Cardiac muscle cell (in vitro differentiated cells and primary cell): ENCODE results near the gene AGMO. TPM values are rescaled to one million over a fixed set of nuclear protein-coding genes. Genes with fewer than 3 reads are reported as not detected.

Experiments used
- DNase-seq, 2 donors: peaks; one replicate each; pipeline versions ENCODE4 v3.0.0 to v3.0.0-alpha.2; 2010 to 2017; ENCODE audit warnings: low read depth in 1 of 2, low spot score in 1 of 2
- H3K27ac ChIP-seq: fragments of 200-600 bp; sonication (generic); 2 replicates; pipeline ENCODE4 v1.5.1; 2016
- H3K27me3 ChIP-seq: fragments of 200-600 bp; sonication (generic); 2 replicates; pipeline ENCODE4 v1.6.0; 2016; ENCODE audit warnings: control low read depth
- H3K36me3 ChIP-seq: fragments of 200-600 bp; sonication (generic); 2 replicates; pipeline ENCODE4 v1.5.1; 2016; ENCODE audit warnings: control low read depth
- H3K4me1 ChIP-seq: fragments of 200-600 bp; sonication (generic); 2 replicates; pipeline ENCODE4 v1.8.1; 2017; ENCODE audit warnings: low read depth, mild to moderate bottlenecking, mixed run types
- H3K4me3 ChIP-seq: fragments of 200-600 bp; sonication (generic); 2 replicates; pipeline ENCODE4 v1.5.1; 2016; ENCODE audit warnings: mild to moderate bottlenecking
- H3K9me3 ChIP-seq: fragments of 200-600 bp; sonication (generic); 2 replicates; pipeline ENCODE4 v1.5.1; 2017; ENCODE audit warnings: low read depth, mild to moderate bottlenecking, control low read depth
- polyA plus RNA-seq: library from polyadenylated mRNA; unstranded; fragments of >200 nt; fragmentation: Nextera tagmentation; extraction: Ambion mirVana; gene quantifications from 2 replicates; pipeline ENCODE4 v1.2.1, GENCODE V29; 2016
- total RNA-seq: library from RNA; depleted of rRNA; stranded (reverse); fragments of >200 nt; gene quantifications from 2 replicates; pipeline ENCODE4 v1.2.3, GENCODE V29; 2016
- TF ChIP-seq, protein P1 (sequence below): IDR thresholded peaks from 2 replicates; pipeline ENCODE4 v1.5.1; 2012; ENCODE audit warnings: low read depth, mild to moderate bottlenecking, low read length

Gene AGMO
- total and polyA plus RNA-seq, 2 experiments from 2014 or later = 0.16 TPM; not detected in 1

GRCh38 chr7:15485431-15485830, 76.4 kb downstream of the AGMO start:
- Histone ChIP-seq H3K4me1 (no peaks in the 10 kb centered on the region), H3K4me3 (no peak overlapping the region), H3K27me3 (no peaks in the 10 kb centered on the region), H3K36me3 (no peaks in the 10 kb centered on the region), H3K9me3 (no peaks in the 10 kb centered on the region), H3K27ac (no peak overlapping the region)
- TF ChIP-seq, protein P1, sequence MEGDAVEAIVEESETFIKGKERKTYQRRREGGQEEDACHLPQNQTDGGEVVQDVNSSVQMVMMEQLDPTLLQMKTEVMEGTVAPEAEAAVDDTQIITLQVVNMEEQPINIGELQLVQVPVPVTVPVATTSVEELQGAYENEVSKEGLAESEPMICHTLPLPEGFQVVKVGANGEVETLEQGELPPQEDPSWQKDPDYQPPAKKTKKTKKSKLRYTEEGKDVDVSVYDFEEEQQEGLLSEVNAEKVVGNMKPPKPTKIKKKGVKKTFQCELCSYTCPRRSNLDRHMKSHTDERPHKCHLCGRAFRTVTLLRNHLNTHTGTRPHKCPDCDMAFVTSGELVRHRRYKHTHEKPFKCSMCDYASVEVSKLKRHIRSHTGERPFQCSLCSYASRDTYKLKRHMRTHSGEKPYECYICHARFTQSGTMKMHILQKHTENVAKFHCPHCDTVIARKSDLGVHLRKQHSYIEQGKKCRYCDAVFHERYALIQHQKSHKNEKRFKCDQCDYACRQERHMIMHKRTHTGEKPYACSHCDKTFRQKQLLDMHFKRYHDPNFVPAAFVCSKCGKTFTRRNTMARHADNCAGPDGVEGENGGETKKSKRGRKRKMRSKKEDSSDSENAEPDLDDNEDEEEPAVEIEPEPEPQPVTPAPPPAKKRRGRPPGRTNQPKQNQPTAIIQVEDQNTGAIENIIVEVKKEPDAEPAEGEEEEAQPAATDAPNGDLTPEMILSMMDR = no peak
- DNase-seq = no peak

- no peak overlapping the region for H3K4me3 ChIP-seq
- H3K27me3 ChIP-seq = no peaks in the 10 kb centered on the region
- no peaks in the 10 kb centered on the region for H3K4me1 ChIP-seq
- TF ChIP-seq, protein P1 = no peak
- no peaks in the 10 kb centered on the region for H3K36me3 ChIP-seq
- H3K27ac ChIP-seq = no peak overlapping the region
- no peak for DNase-seq
- H3K9me3 ChIP-seq = no peaks in the 10 kb centered on the region
Measured at GRCh38 chr7:15481132-15481531, 80.7 kb downstream of the AGMO start.

- Histone ChIP-seq H3K27ac (peak overlapping the region; percentile 35), H3K9me3 (no peaks in the 10 kb centered on the region), H3K4me3 (no peak overlapping the region), H3K27me3 (no peaks in the 10 kb centered on the region), H3K4me1 (no peaks in the 10 kb centered on the region), H3K36me3 (no peaks in the 10 kb centered on the region)
- TF ChIP-seq, protein P1 = no peak
- DNase-seq = peak in 1 of 2 donors; percentile 21
Measured at GRCh38 chr7:15478401-15478800, 83.4 kb downstream of the AGMO start.

DNA sequence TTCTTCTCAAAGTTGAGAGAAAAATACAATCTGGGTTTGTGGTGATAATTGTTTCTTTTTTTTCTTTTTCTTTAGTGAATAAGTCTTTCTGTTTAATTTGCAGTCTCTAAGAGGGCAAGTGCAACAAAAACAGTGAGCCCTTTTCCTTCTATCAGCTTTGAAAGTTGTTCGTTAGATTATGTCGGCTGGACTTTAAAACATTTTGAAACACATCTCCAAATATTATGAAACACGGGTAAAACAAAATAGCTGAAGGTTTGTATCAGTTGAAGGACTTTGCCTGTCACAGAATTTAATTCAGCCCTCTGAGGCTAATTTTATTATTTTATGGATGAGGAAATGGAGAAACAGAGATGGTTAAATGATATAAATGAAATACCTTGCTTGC, 85.3 kb downstream of the AGMO start:
- DNase-seq = no peak
- H3K4me3 ChIP-seq = no peak overlapping the region
- no peaks in the 10 kb centered on the region for H3K36me3 ChIP-seq
- H3K4me1 ChIP-seq = no peaks in the 10 kb centered on the region
- TF ChIP-seq, protein P1 = no peak
- H3K27ac ChIP-seq = no peak overlapping the region
- no peaks in the 10 kb centered on the region for H3K27me3 ChIP-seq
- H3K9me3 ChIP-seq = no peaks in the 10 kb centered on the region

DNA sequence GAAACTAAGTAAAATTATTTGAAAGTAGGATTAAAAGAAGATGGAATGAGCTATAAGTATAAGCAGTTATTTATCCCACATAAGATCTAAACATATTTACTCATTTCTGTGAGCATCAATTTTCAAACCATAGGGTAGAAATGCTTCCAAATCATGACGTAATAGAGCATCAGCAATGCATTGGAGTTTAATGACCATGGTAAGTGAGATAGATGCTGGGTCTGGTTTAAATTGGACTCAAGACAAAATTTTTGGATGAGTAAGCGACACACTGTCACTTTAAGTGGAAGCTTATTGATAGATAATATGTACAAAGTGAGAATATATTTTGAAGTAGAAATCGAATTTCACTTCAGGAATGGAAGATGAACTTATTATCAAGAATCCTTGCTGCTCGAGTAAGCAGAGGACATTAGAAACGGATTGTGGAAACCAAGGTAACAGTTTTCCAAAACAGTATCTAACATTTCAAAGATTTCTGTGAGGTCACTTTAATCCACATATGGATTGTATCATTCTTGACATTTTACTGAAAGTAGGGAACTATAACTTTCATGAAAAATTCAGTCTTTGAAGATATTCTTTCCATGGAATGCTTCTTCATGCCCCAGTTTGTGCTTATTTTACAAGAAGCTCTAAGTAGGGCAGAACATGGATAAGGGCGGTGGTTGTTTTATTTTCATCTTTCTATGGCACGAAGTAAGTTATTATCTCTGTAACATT, 85.8 kb downstream of the AGMO start:
- H3K4me3 ChIP-seq = no peak overlapping the region
- H3K9me3 ChIP-seq = no peaks in the 10 kb centered on the region
- no peak overlapping the region for H3K27ac ChIP-seq
- H3K4me1 ChIP-seq = no peaks in the 10 kb centered on the region
- no peaks in the 10 kb centered on the region for H3K36me3 ChIP-seq
- DNase-seq = peak in 1 of 2 donors; percentile 27
- H3K27me3 ChIP-seq = no peaks in the 10 kb centered on the region
- TF ChIP-seq, protein P1 = no peak
